Osteocyte (in vitro differentiated cells): ENCODE data around the gene LUC7L2. TPM values are rescaled to one million over a fixed set of nuclear protein-coding genes. Genes with fewer than 3 reads are reported as not detected.
"Not testable (repeated sequence)": the region's sequence is repeated elsewhere in the genome, so short reads cannot be mapped to it uniquely, and the experiment has no call there.

Source experiments
- DNase-seq: peaks from one replicate; pipeline ENCODE4 v3.0.0; 2021; ENCODE audit warnings: mixed read lengths; ENCODE audit not compliant: unreplicated experiment; ENCODE audit errors: extremely low spot score
- H3K27ac Mint-ChIP-seq: one replicate; pipeline ENCODE4 v1.8.0; 2021; ENCODE audit warnings: mild to moderate bottlenecking, mixed read lengths; ENCODE audit not compliant: unreplicated experiment
- H3K27me3 Mint-ChIP-seq: one replicate; pipeline ENCODE4 v1.8.0; 2021; ENCODE audit warnings: mixed read lengths; ENCODE audit not compliant: unreplicated experiment
- H3K36me3 Mint-ChIP-seq: one replicate; pipeline ENCODE4 v1.8.0; 2021; ENCODE audit warnings: mixed read lengths; ENCODE audit not compliant: unreplicated experiment
- H3K4me1 Mint-ChIP-seq: one replicate; pipeline ENCODE4 v1.8.0; 2021; ENCODE audit warnings: mixed read lengths; ENCODE audit not compliant: unreplicated experiment
- H3K4me3 Mint-ChIP-seq: one replicate; pipeline ENCODE4 v1.8.0; 2021; ENCODE audit warnings: mild to moderate bottlenecking, moderate library complexity, mixed read lengths; ENCODE audit not compliant: unreplicated experiment
- H3K9me3 Mint-ChIP-seq: one replicate; pipeline ENCODE4 v1.8.0; 2021; ENCODE audit warnings: mixed read lengths; ENCODE audit not compliant: unreplicated experiment
- total RNA-seq: library from RNA; stranded (reverse); gene quantifications from 2 replicates; pipeline ENCODE4 v1.2.1, GENCODE V29; 2021
- TF ChIP-seq, protein P1 (sequence below): fragments of 200-600 bp; sonication (generic); IDR thresholded peaks from 2 replicates; pipeline ENCODE4 v1.5.0; 2021; ENCODE audit warnings: antibody characterized with exemption, mild to moderate bottlenecking, moderate library complexity

LUC7L2 gene
- total RNA-seq, 1 donor from 2014 or later, result 112 TPM

DNA sequence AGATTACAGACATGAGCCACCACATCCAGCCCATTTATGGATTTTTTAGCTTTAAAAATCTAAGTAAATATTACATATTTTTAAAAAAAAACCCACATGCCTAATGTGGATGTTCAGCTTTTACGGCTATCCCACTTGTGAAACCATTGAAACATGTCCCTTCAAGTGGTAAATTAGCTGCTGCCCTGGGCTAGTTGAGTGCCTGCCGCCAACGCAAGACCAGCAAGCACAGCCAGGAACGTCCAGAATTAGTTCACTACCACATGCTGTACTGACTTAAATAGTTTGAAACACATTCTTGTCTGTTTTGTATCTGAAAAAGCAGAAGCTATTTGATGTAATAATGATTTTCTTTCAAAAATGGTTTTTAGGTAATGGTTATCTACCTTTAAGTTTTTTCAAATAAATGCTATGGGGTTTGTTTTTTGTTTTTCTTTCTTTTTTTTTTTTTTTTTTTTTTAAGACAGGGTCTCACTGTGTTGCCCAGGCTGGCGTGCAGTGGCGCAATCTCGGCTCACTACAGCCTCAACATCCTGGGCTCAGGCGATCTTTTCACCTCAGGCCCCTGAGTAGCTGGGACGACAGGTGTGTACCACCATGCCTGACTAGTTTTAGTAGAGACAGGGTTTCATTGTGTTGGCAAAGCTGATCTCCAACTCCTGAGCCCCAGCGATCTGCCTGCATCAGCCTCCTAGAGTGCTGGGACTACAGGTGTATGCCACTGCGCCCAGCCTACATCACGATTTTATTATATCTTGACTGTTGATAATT is 66.7 kb downstream of the LUC7L2 start:
- no peak overlapping the region for H3K4me3 Mint-ChIP-seq
- H3K9me3 Mint-ChIP-seq, result no peaks in the 10 kb centered on the region
- H3K27ac Mint-ChIP-seq, result no peak overlapping the region
- peaks cover 3% of the 10 kb centered on the region for H3K4me1 Mint-ChIP-seq
- TF ChIP-seq, protein P1, sequence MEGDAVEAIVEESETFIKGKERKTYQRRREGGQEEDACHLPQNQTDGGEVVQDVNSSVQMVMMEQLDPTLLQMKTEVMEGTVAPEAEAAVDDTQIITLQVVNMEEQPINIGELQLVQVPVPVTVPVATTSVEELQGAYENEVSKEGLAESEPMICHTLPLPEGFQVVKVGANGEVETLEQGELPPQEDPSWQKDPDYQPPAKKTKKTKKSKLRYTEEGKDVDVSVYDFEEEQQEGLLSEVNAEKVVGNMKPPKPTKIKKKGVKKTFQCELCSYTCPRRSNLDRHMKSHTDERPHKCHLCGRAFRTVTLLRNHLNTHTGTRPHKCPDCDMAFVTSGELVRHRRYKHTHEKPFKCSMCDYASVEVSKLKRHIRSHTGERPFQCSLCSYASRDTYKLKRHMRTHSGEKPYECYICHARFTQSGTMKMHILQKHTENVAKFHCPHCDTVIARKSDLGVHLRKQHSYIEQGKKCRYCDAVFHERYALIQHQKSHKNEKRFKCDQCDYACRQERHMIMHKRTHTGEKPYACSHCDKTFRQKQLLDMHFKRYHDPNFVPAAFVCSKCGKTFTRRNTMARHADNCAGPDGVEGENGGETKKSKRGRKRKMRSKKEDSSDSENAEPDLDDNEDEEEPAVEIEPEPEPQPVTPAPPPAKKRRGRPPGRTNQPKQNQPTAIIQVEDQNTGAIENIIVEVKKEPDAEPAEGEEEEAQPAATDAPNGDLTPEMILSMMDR, result no peak
- no peak for DNase-seq
- H3K27me3 Mint-ChIP-seq, result no peaks in the 10 kb centered on the region
- peaks cover 23% of the 10 kb centered on the region for H3K36me3 Mint-ChIP-seq

DNA sequence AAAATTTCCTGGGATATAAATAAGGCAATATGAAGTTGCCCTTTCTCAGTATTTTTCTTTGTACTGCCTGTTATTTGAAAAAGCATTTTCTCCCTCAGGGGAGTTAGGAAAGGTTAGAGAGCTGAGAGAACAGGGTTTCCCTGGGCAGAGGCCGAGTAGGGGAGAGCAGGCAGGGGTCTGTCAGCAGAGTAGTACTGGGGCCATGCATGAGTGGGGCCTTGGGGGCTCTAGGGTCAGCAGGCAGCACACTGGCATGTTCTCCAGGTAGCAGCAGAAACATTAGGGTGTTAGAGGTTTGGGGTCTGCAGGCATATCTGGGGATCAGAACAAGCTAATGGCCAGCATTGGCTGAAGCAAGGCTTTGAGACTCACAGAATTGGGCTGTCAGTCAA is 67.3 kb downstream of the LUC7L2 start:
- TF ChIP-seq, protein P1, result no peak
- Mint-ChIP-seq H3K27me3 (no peaks in the 10 kb centered on the region), H3K27ac (no peak overlapping the region), H3K36me3 (peaks cover 21% of the 10 kb centered on the region), H3K4me3 (no peak overlapping the region), H3K9me3 (no peaks in the 10 kb centered on the region), H3K4me1 (peaks cover 3% of the 10 kb centered on the region)
- no peak for DNase-seq

GRCh38 chr7:139427788-139428187 is 68.1 kb downstream of the LUC7L2 start:
- Mint-ChIP-seq H3K9me3 (no peaks in the 10 kb centered on the region), H3K36me3 (peaks cover 16% of the 10 kb centered on the region), H3K4me3 (no peak overlapping the region), H3K27me3 (no peaks in the 10 kb centered on the region), H3K4me1 (peaks cover 3% of the 10 kb centered on the region), H3K27ac (no peak overlapping the region)
- DNase-seq, result no peak
- TF ChIP-seq, protein P1, result no peak

GRCh38 chr7:139429735-139430134 is 70.0 kb downstream of the LUC7L2 start:
- H3K36me3 Mint-ChIP-seq, result peaks cover 16% of the 10 kb centered on the region
- peaks cover 15% of the 10 kb centered on the region for H3K4me1 Mint-ChIP-seq
- H3K4me3 Mint-ChIP-seq, result not testable (repeated sequence)

GRCh38 chr7:139430443-139430842 is 70.7 kb downstream of the LUC7L2 start:
- Mint-ChIP-seq H3K4me1 (peaks cover 15% of the 10 kb centered on the region), H3K27ac (no peak overlapping the region), H3K4me3 (no peak overlapping the region), H3K27me3 (no peaks in the 10 kb centered on the region), H3K36me3 (peaks cover 14% of the 10 kb centered on the region), H3K9me3 (no peaks in the 10 kb centered on the region)
- DNase-seq, result no peak
- TF ChIP-seq, protein P1, result no peak

More at GRCh38 chr7:139429735-139430134, 70.0 kb downstream of the LUC7L2 start:
- H3K9me3 Mint-ChIP-seq, DNase-seq, H3K27ac Mint-ChIP-seq, H3K27me3 Mint-ChIP-seq: not testable (repeated sequence)
